HepG2 (cell line): ENCODE measurements around the gene PIMREG.

Experiments
- ATF3 ChIP-seq: sonication (generic); formaldehyde crosslinking; IDR thresholded peaks from 2 replicates; pipeline ENCODE4 v1.4.0; 2020; ENCODE audit warnings: missing genetic modification reagents
- CHD2 ChIP-seq: IDR thresholded peaks from 2 replicates; pipeline ENCODE4 v1.6.1; 2011; ENCODE audit warnings: low read depth, low read length, improper control_type of control experiment
- CTCF ChIP-seq: sonication (generic); formaldehyde crosslinking; IDR thresholded peaks from 2 replicates; pipeline ENCODE4 v1.5.0; 2020; ENCODE audit warnings: mild to moderate bottlenecking, missing genetic modification reagents, moderate library complexity
- ETV6 ChIP-seq: sonication (generic); formaldehyde crosslinking; conservative IDR thresholded peaks from 2 replicates; pipeline ENCODE4 v1.4.0; 2020; ENCODE audit warnings: missing genetic modification reagents
- HCFC1 ChIP-seq: fragments of 150-350 bp; IDR thresholded peaks from 2 replicates; pipeline ENCODE4 v1.6.1; 2014; ENCODE audit warnings: low read depth, low read length
- HHEX ChIP-seq: IDR thresholded peaks from 2 replicates; pipeline ENCODE4 v1.6.1; 2016; ENCODE audit warnings: control low read depth
- JUNB ChIP-seq: sonication (generic); formaldehyde crosslinking; IDR thresholded peaks from 2 replicates; pipeline ENCODE4 v1.8.0; 2022; ENCODE audit warnings: missing genetic modification reagents, mild to moderate bottlenecking, borderline replicate concordance
- MAX ChIP-seq: IDR thresholded peaks from 2 replicates; pipeline ENCODE4 v1.6.1; 2012; ENCODE audit warnings: inconsistent platforms
- RFX1 ChIP-seq: fragments of 450-650 bp; IDR thresholded peaks from 2 replicates; pipeline ENCODE4 v1.6.1; 2017
- ZNF777 ChIP-seq: sonication (generic); formaldehyde crosslinking; IDR thresholded peaks from 2 replicates; pipeline ENCODE4 v1.4.0; 2020; ENCODE audit warnings: missing genetic modification reagents

GRCh38 chr17:6415616-6416015, 28.6 kb upstream of the PIMREG start:
- TF ChIP-seq ATF3 (CRISPR knock-in tag) (no peak), RFX1 (no peak), ETV6 (no peak), HCFC1 (no peak), CHD2 (no peak), HHEX (CRISPR knock-in tag) (no peak), CTCF (CRISPR knock-in tag) (no peak), JUNB (CRISPR knock-in tag) (no peak), ZNF777 (no peak), MAX (no peak)
